GM12878 (cell line): ENCODE measurements around the gene XIAP. TPM values are rescaled to one million over a fixed set of nuclear protein-coding genes. Genes with fewer than 3 reads are reported as not detected.

Experiments
- EGR1 ChIP-seq, 2 experiments: IDR thresholded peaks; 1 replicate in 1 of 2; 2 replicates in 1 of 2; pipeline ENCODE4 v1.6.1; 2011 to 2012; ENCODE audit warnings: low read depth in 2 of 2, low read length in 2 of 2, borderline replicate concordance in 1 of 2, mild to moderate bottlenecking in 1 of 2, moderate library complexity in 1 of 2
- EP300 ChIP-seq, 2 experiments: fragments of 150-350 bp in 1 of 2; IDR thresholded peaks; 2 replicates each; pipeline ENCODE4 v1.6.1; 2011 to 2012; ENCODE audit warnings: low read depth in 2 of 2, low read length in 2 of 2, borderline replicate concordance in 1 of 2, improper control_type of control experiment in 1 of 2, inconsistent platforms in 1 of 2; ENCODE audit not compliant: control insufficient read depth in 1 of 2
- HDGF ChIP-seq: fragments of 450-650 bp; IDR thresholded peaks from 2 replicates; pipeline ENCODE4 v1.6.1; 2016; ENCODE audit warnings: antibody characterized with exemption
- IKZF1 ChIP-seq: fragments of 450-650 bp; conservative IDR thresholded peaks from 2 replicates; pipeline ENCODE4 v1.6.1; 2017; ENCODE audit warnings: antibody characterized with exemption, mild to moderate bottlenecking
- IKZF2 ChIP-seq, 2 experiments: fragments of 450-650 bp; IDR thresholded peaks; 2 replicates each; pipeline ENCODE4 v1.6.1; 2017; ENCODE audit warnings: mild to moderate bottlenecking in 2 of 2, moderate library complexity in 2 of 2
- KLF5 ChIP-seq: fragments of 450-650 bp; IDR thresholded peaks from 2 replicates; pipeline ENCODE4 v1.6.1; 2014; ENCODE audit warnings: mild to moderate bottlenecking; ENCODE audit not compliant: partially characterized antibody
- MEF2A ChIP-seq: IDR thresholded peaks from 2 replicates; pipeline ENCODE4 v1.6.1; 2011; ENCODE audit warnings: low read depth, mild to moderate bottlenecking, low read length, moderate library complexity; ENCODE audit not compliant: insufficient read depth
- MXI1 ChIP-seq: fragments of 150-350 bp; IDR thresholded peaks from 2 replicates; pipeline ENCODE4 v1.6.1; 2011; ENCODE audit warnings: low read depth, mild to moderate bottlenecking, inconsistent platforms, low read length, improper control_type of control experiment
- MYC ChIP-seq: IDR thresholded peaks from 2 replicates; pipeline ENCODE4 v1.6.1; 2011; ENCODE audit warnings: mild to moderate bottlenecking, low read length, moderate library complexity, inconsistent platforms; ENCODE audit not compliant: insufficient read depth, insufficient replicate concordance, insufficient read length, severe bottlenecking
- NBN ChIP-seq: fragments of 450-650 bp; IDR thresholded peaks from 2 replicates; pipeline ENCODE4 v1.6.1; 2016
- NR2F1 ChIP-seq: fragments of 450-650 bp; conservative IDR thresholded peaks from 2 replicates; pipeline ENCODE4 v1.6.1; 2017; ENCODE audit warnings: mild to moderate bottlenecking
- POLR2AphosphoS5 ChIP-seq: IDR thresholded peaks from 2 replicates; pipeline ENCODE4 v1.6.1; 2011; ENCODE audit warnings: mild to moderate bottlenecking, low read length, inconsistent platforms
- RAD21 ChIP-seq: IDR thresholded peaks from 2 replicates; pipeline ENCODE4 v1.6.1; 2011; ENCODE audit warnings: mild to moderate bottlenecking, low read depth, low read length, moderate library complexity; ENCODE audit not compliant: insufficient read depth
- RAD51 ChIP-seq: fragments of 450-650 bp; IDR thresholded peaks from 2 replicates; pipeline ENCODE4 v1.6.1; 2016; ENCODE audit warnings: moderate library complexity, mild to moderate bottlenecking, inconsistent platforms
- TBL1XR1 ChIP-seq: IDR thresholded peaks from 2 replicates; pipeline ENCODE4 v1.6.1; 2012; ENCODE audit warnings: low read depth, low read length, improper control_type of control experiment
- TCF7 ChIP-seq: IDR thresholded peaks from 2 replicates; pipeline ENCODE4 v1.6.1; 2014; ENCODE audit warnings: antibody characterized with exemption, borderline replicate concordance
- polyA plus RNA-seq, 11 experiments: library from polyadenylated mRNA; depleted of rRNA in 4 of 11; unstranded in 6 of 11; stranded (reverse) in 5 of 11; fragments of >200 nt; fragmentation: Nextera tagmentation in 4 of 11; fragmentation: Illumina TruSeq in 1 of 11; extraction: Ambion mirVana in 4 of 11; extraction: Trizol in 1 of 11; gene quantifications; 1 replicate in 1 of 11; 2 replicates in 10 of 11; pipeline versions ENCODE4 v1.2.1 to v1.2.3, GENCODE V29; 2011 to 2016; ENCODE audit warnings: inconsistent platforms in 2 of 11, missing spikeins in 2 of 11, low read depth in 1 of 11
- total RNA-seq, 4 experiments: library from RNA; depleted of rRNA in 3 of 4; stranded (reverse); fragments of >200 nt in 3 of 4; fragmentation: Illumina TruSeq in 1 of 4; extraction: Trizol in 1 of 4; gene quantifications; 2 replicates each; pipeline versions ENCODE4 v1.2.1 to v1.2.3, GENCODE V29; 2013 to 2021
- TF ChIP-seq, protein P1 (sequence below): fragments of 150-350 bp; IDR thresholded peaks from 2 replicates; pipeline ENCODE4 v1.6.1; 2016; ENCODE audit warnings: low read depth, low read length
- TF ChIP-seq, protein P2 (sequence below): IDR thresholded peaks from 2 replicates; pipeline ENCODE4 v1.6.1; 2012; ENCODE audit warnings: improper control_type of control experiment, low read depth, low read length; ENCODE audit not compliant: insufficient replicate concordance
- TF ChIP-seq, protein P3 (sequence below): IDR thresholded peaks from 2 replicates; pipeline ENCODE4 v1.6.1; 2012; ENCODE audit warnings: low read depth, low read length, improper control_type of control experiment
- TF ChIP-seq, protein P4 (sequence below): IDR thresholded peaks from 2 replicates; pipeline ENCODE4 v1.6.1; 2012; ENCODE audit warnings: low read length, inconsistent platforms

Gene XIAP
- total and polyA plus RNA-seq, 10 of the 15 experiments (the other 5 are each of a cell fraction or from before 2014, with no cell fraction given), result 3.3 to 21.1 (median 14.5) TPM

DNA sequence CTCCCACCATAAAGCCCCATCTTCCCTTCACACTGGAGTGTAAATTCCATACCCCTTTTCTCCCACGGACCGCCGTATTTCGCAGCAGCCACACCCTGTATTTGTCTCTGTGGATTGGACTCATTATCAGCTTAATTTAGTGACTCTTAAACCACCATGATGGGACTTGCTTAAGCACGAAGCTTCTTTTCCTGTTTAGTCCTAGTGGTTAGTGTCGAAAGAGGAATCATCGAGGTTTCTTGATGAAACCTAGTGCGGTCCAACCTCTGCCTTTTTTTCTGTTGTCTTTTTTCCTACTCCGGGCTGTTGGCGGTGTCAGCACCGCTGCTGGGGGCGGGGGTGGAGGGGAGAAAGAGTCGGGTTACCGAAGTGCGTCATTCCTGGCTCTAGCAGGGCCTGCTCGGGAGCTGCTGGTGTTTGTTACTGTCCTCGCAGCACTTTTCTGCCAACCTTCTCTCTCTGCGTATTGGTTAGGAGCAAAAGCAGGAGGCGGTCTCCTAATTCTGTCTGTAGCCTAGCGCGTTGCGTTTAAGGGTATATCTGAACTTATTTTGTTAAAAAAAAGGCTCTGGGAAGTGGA is 103.0 kb downstream of the XIAP start (continued):
- TF ChIP-seq, protein P1, sequence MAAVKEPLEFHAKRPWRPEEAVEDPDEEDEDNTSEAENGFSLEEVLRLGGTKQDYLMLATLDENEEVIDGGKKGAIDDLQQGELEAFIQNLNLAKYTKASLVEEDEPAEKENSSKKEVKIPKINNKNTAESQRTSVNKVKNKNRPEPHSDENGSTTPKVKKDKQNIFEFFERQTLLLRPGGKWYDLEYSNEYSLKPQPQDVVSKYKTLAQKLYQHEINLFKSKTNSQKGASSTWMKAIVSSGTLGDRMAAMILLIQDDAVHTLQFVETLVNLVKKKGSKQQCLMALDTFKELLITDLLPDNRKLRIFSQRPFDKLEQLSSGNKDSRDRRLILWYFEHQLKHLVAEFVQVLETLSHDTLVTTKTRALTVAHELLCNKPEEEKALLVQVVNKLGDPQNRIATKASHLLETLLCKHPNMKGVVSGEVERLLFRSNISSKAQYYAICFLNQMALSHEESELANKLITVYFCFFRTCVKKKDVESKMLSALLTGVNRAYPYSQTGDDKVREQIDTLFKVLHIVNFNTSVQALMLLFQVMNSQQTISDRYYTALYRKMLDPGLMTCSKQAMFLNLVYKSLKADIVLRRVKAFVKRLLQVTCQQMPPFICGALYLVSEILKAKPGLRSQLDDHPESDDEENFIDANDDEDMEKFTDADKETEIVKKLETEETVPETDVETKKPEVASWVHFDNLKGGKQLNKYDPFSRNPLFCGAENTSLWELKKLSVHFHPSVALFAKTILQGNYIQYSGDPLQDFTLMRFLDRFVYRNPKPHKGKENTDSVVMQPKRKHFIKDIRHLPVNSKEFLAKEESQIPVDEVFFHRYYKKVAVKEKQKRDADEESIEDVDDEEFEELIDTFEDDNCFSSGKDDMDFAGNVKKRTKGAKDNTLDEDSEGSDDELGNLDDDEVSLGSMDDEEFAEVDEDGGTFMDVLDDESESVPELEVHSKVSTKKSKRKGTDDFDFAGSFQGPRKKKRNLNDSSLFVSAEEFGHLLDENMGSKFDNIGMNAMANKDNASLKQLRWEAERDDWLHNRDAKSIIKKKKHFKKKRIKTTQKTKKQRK, result no peak
- TF ChIP-seq MXI1 (peak; percentile 55; the same call in 1 of the 2 replicates), EGR1 (IDR thresholded peaks at IDR 0.05; ENCODE audit: borderline replicate concordance in 1 of 2, low read depth in 2 of 2, low read length in 2 of 2) (peak in 1 of 2 experiments; percentile 76; a peak in 2 of 3 replicates), RAD51 (no peak), RAD21 (no peak), HDGF (no peak), KLF5 (no peak), MYC (no peak), TCF7 (no peak), IKZF1 (peak; percentile 70), NBN (peak; percentile 63), TBL1XR1 (peak; percentile 67; the same call in 1 of the 2 replicates), MEF2A (0 out of 2 replicates have a peak, but pooled peaks have one; percentile 51), IKZF2 (IDR thresholded peaks at IDR 0.05) (peak; percentile 84 to 85), EP300 (IDR thresholded peaks at IDR 0.05; ENCODE audit: borderline replicate concordance in 1 of 2, control insufficient read depth in 1 of 2, low read depth in 2 of 2, low read length in 2 of 2) (0 out of 4 replicates have a peak, but pooled peaks of 1 of the 2 experiments have one; percentile 54), NR2F1 (no peak), POLR2AphosphoS5 (peak; percentile 77)
- TF ChIP-seq, protein P2, sequence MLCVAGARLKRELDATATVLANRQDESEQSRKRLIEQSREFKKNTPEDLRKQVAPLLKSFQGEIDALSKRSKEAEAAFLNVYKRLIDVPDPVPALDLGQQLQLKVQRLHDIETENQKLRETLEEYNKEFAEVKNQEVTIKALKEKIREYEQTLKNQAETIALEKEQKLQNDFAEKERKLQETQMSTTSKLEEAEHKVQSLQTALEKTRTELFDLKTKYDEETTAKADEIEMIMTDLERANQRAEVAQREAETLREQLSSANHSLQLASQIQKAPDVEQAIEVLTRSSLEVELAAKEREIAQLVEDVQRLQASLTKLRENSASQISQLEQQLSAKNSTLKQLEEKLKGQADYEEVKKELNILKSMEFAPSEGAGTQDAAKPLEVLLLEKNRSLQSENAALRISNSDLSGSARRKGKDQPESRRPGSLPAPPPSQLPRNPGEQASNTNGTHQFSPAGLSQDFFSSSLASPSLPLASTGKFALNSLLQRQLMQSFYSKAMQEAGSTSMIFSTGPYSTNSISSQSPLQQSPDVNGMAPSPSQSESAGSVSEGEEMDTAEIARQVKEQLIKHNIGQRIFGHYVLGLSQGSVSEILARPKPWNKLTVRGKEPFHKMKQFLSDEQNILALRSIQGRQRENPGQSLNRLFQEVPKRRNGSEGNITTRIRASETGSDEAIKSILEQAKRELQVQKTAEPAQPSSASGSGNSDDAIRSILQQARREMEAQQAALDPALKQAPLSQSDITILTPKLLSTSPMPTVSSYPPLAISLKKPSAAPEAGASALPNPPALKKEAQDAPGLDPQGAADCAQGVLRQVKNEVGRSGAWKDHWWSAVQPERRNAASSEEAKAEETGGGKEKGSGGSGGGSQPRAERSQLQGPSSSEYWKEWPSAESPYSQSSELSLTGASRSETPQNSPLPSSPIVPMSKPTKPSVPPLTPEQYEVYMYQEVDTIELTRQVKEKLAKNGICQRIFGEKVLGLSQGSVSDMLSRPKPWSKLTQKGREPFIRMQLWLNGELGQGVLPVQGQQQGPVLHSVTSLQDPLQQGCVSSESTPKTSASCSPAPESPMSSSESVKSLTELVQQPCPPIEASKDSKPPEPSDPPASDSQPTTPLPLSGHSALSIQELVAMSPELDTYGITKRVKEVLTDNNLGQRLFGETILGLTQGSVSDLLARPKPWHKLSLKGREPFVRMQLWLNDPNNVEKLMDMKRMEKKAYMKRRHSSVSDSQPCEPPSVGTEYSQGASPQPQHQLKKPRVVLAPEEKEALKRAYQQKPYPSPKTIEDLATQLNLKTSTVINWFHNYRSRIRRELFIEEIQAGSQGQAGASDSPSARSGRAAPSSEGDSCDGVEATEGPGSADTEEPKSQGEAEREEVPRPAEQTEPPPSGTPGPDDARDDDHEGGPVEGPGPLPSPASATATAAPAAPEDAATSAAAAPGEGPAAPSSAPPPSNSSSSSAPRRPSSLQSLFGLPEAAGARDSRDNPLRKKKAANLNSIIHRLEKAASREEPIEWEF, result peak; percentile 21
- TF ChIP-seq, protein P3, sequence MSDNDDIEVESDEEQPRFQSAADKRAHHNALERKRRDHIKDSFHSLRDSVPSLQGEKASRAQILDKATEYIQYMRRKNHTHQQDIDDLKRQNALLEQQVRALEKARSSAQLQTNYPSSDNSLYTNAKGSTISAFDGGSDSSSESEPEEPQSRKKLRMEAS, result no peak
- TF ChIP-seq, protein P4, sequence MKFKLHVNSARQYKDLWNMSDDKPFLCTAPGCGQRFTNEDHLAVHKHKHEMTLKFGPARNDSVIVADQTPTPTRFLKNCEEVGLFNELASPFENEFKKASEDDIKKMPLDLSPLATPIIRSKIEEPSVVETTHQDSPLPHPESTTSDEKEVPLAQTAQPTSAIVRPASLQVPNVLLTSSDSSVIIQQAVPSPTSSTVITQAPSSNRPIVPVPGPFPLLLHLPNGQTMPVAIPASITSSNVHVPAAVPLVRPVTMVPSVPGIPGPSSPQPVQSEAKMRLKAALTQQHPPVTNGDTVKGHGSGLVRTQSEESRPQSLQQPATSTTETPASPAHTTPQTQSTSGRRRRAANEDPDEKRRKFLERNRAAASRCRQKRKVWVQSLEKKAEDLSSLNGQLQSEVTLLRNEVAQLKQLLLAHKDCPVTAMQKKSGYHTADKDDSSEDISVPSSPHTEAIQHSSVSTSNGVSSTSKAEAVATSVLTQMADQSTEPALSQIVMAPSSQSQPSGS, result peak; percentile 18; the same call in 1 of the 2 replicates
